HG03520 (cell line): Measurements from ENCODE around the gene MYBL2.
"Not testable (repeated sequence)": the region's sequence is repeated elsewhere in the genome, so short reads cannot be mapped to it uniquely, and the experiment has no call there.

ENCODE experiments used
- ATAC-seq: cut with Tn5 transposase; IDR thresholded peaks from one replicate; pipeline ENCODE4 v1.9.1; 2021; ENCODE audit warnings: mild to moderate bottlenecking, moderate library complexity; ENCODE audit not compliant: unreplicated experiment

The MYBL2 gene

DNA sequence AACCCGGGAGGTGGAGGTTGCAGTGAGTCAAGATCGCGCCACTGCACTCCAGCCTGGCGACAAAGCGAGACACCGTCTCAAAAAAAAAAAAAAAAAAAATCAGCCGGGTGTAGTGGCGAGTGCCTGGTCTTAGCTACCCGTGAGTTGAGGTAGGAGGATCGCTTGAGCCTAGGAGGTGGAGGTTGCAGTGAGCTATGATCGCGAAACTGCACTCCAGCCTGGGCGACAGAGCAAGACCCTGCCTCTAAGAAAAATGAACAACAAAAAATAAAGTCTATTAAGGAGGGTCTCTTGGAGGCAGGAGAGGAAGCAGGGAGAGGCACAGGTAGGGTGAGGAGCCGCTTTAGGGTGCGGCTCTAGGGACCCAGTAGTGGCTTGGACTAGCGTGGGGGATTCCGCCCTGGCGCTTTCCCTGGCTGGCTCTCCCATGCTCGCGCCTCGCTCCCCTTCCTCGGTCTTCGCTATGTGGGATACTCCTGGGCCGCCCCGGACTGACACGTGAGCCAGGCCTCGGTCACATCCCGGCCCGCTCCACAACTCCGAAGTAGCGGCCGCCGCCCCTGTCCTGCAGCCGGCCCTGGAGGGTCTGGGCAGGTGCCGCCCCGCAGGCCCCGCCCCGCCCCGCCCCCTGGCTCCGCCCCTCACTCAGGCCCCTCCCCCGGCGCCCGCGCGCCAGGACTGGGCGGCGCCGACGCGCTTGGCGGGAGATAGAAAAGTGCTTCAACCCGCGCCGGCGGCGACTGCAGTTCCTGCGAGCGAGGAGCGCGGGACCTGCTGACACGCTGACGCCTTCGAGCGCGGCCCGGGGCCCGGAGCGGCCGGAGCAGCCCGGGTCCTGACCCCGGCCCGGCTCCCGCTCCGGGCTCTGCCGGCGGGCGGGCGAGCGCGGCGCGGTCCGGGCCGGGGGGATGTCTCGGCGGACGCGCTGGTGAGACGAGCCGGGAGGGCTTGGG, at the start of gene MYBL2:
Gene MYBL2, plus strand, starts transcription at position 739 of the 953 bp plus-strand sequence. Its CDS starts 170 bp downstream, at position 909.
- peak; percentile 69 for ATAC-seq

DNA sequence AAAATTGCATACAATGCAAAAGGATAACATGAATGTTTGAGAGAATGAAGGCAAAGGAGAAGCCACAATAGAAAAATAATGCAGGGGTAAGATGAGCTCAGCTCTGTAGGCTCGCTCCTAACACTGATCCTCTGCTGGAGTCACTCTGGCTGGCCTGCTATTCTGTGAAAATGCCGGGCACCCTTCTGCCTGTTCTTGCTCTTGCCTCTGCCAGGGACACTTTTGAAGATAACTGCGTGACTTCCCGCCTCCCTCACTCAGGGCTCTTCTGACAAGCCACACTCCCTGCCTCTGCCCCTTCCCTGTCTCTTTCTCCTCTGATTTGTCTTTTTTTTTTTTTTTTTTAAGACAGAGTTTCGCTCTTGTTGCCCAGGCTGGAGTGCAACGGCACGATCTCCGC, 35.3 kb upstream of the MYBL2 start:
- no peak for ATAC-seq

DNA sequence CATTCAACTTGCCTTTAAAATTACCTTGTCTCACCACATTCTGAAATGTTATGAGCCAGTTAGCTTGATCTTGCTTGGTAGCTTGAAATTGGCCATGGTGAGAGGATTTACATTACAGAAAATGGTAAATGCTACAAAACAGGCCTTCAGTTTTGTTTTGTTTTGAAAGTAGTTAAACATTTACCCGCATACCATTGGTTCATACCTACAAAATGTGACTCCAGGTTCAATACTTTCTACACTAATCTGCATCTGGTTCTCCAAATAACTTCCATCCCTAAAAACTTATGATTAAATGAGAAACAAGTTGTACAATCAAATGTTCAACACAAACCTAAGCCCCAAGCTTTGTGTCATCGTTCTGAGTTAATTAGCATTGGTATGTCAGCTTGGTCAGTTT, 30.5 kb upstream of the MYBL2 start:
- ATAC-seq = no peak

DNA sequence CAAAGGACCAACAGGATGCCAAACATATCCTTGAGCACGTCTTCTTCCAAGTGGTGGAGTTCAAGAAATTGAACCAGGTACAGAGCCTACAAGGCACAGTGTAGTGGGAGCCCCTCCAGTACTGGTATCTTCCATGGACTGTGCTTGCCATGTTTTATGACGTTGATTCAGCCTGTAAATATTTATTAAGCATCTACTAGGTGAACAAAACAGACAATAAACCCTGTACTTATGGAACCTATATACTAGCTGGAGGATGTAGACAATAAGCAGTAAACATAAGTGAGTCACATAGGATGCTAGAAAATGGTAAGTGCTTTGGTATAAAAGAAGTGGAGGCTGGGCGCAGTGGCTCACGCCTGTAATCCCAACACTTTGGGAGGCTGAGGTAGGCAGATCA, 24.4 kb upstream of the MYBL2 start:
- ATAC-seq = no peak

DNA sequence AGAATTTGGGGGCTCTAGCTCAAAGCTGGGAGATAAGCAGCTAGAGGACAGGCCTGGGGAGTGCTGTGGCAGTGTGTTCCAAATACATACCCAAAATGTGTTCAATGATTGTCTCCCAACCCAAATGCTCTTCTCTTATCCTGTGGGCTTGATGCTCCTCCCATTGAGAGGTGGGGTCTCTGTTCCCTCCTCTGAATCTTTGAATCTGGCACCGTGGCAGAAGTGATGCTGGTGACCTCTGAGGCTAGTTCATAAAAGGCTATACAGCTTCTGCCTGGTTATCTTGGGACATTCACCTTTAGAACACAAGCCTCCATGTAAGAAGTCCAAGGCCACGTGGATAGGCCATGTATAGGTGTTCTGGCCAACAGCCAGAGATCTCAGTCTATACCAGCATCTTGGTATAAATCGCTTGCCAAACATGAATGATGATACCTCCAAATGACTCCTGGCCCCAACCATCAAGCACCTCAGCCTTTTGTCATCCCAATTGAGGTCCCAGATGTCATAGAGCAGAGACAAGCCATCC, 15.9 kb upstream of the MYBL2 start:
- ATAC-seq = no peak

DNA sequence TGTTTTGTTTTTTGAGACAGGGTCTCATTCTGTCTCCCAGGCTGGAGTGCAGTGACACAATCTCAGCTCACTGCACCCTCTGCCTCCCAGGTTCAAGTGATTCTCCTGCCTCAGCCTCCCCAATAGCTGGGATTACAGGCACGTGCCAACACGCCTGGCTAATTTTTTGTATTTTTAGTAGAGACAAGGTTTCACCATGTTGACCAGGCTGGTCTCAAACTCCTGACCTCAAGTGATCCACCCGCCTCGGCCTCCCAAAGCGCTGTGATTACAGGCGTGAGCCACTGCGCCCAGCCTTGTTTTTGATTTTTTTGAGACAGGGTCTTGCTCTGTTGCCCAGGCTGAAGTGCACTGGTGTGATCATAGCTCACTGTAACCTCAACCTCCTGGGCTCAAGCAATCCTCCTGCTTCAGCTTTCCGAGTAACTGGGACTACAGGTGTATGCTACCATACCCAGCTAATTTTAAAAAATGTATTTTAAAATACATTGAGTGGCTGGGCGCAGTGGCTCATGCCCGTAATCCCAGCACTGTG, 15.2 kb upstream of the MYBL2 start:
- ATAC-seq = not testable (repeated sequence)

DNA sequence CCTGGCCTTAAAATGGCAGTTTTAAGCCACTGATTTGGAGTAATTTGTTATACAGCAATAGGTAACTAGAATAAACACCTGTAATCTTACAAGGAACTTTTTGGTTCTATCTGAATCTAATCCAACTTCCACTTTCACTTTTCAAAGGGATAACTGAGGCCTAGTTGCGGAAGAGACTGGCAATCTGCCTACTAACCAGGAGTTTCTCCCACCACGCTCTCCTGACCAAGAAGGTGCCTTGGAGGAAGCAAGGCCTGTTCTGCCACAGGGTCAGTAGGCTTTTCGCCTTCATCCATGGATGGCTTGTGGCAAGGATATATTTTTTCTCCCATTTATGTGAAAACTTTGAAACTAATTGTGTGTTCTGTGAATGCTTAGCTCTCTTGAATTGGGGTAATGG, 12.9 kb upstream of the MYBL2 start:
- no peak for ATAC-seq

DNA sequence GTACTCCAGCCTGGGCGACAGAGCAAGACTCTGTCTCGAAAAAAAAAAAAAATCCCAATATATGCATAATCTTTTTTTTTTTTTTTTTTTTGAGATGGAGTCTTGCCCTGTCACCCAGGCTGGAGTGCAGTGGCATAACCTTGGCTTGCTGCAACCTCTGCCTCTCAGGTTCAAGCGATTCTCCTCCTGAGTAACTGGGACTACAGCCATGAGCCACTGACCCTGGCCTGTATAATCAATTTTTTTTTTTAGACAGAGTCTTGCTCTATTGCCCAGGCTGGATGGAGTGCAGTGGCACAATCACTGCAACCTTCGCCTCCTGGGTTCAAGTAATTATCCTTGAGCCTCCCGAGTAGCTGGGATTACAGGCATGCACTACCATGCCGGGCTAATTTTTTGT, 11.7 kb upstream of the MYBL2 start:
- not testable (repeated sequence) for ATAC-seq

DNA sequence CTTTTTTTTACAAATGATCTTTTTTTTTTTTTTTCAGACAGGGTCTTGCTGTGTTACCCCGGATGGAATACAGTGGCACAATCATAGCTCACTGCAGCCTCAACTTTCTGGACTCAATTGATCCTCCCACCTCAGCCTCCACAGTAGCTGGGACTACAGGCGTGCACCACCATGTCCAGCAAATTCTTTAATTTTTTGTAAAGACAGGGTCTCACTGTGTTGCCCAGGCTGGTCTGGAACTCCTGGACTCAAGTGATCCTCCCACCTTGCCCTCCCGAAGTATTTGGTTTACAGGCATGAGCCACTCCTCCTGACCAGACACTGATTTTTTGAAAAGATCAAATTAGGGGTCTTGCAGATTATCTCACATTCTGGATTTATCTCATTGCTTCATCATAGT, 11.0 kb upstream of the MYBL2 start:
- ATAC-seq = no peak

DNA sequence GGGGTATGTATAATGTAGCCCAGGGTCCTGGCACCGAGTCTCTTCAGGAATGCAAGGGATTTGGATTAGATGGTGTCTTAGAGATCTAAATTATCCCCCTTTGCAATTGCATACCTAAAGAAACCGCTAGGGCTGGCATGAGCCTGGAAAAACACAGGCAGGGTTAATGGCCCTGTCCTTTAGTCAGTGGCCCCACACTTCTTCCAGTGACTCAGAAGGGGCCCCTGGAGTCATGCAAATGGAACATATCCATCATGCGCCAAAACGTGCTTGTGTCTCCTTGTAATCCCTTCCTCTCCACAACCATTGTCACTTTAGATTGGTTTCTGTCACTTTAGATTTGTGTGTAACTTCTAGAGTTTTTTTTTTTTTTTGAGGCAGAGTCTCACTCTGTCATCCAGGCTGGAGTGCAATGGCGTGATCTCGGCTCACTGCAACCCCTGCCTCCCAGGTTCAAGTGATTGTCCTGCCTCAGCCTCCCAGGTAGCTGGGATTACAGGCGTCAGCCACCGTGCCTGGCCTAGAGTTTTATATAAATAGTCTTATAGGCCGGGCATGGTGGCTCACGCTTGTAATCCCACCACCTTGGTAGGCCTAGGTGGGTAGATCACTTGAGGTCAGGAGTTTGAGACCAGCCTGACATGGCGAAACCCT, 8.7 kb upstream of the MYBL2 start:
- ATAC-seq = no peak

DNA sequence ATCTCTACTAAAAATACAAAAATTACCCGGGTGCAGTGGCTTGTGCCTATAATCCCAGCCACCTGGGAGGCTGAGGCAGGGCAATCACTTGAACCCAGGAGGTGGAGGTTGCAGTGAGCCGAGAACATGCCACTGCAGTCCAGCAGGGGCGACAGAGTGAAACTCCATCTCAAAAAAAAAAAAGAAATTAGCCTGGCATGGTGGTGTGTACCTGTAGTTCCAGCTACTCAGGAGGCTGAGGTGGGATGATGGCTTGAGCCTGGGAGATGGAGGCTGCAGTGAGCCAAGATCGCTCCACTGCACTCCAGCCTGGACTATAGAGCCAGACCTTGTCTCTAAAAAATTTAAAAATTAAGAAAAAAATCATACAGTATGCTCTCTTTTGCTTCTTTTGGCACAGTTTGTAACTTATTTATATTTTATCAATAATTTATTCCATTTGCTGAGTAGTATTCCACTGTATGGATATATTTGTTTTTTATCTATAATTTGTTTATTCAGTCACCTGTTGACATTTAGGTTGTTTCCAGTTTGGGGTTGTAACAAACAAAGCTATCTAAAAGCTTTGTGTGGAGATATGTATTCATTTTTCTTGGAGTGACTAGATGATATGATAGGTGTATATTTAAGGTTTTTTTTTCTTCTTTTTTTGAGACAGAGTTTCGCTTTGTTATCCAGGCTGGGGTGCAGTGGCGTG, 8.0 kb upstream of the MYBL2 start:
- no peak for ATAC-seq

DNA sequence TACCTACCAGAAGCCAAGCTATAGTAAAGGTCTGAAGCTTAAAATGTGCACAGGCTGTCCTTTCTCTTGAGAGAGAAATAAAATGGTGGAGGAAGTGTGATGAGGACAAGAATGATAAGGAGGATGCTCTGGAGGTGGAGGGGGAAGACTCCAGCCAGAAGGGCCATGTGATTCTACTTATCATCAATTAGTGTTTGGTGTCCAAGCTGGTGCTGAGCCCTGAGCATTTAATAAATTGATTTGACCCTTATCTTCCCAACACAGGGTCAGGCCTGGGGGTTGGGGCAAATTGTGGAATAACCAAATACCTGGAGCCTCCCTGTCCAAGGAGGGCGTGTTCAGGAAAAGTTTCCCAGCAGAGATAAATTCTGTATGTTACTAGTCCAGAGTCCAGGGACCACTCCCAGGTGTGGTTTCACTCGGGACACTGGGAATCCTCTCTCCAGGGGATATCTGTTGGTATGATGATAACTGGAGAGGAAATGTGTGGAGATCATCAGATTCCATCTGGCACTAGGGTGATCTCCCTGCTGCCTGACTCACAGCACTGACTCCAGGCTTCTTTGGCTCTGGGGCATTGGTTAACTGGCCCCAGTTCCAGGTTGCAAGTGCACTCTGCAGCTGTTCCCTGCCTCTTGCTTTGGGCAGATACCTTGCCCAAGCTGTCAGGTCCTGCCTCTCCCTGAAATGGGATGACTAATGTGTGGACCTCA, 3.8 kb upstream of the MYBL2 start:
- no peak for ATAC-seq

DNA sequence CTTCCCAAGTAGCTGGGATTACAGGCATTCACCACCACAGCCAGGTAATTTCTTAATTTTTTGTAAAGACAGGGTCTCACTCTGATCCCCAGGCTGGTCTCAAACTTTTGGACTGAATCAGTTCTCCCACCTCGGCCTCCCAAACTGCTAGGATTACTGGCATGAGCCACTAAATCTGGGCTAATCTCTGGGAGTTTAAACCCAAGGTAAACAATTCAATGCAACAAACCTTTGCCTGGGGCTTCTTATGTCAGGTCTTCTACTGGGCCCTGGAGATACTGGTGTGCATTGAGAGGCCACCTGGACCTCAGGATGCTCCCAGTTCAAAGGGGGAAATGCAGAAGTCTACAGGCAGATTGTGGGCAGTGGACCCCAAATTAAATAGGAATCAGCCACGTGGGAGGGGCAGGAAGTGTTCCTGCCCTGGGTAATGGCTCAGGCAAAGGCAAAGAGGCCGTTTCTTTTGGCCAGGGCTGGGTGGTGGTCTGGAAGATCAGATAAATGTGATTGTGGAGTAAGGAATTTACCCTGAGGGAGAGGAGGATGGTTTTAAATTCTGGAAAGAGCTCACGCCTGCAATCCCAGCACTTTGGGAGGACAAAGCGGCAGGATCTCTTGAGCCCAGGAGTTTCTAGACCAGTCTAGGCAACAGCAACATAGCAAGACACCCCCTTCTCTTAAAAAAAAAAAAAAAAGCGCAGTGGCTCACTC, 1.3 kb upstream of the MYBL2 start:
- no peak for ATAC-seq

DNA sequence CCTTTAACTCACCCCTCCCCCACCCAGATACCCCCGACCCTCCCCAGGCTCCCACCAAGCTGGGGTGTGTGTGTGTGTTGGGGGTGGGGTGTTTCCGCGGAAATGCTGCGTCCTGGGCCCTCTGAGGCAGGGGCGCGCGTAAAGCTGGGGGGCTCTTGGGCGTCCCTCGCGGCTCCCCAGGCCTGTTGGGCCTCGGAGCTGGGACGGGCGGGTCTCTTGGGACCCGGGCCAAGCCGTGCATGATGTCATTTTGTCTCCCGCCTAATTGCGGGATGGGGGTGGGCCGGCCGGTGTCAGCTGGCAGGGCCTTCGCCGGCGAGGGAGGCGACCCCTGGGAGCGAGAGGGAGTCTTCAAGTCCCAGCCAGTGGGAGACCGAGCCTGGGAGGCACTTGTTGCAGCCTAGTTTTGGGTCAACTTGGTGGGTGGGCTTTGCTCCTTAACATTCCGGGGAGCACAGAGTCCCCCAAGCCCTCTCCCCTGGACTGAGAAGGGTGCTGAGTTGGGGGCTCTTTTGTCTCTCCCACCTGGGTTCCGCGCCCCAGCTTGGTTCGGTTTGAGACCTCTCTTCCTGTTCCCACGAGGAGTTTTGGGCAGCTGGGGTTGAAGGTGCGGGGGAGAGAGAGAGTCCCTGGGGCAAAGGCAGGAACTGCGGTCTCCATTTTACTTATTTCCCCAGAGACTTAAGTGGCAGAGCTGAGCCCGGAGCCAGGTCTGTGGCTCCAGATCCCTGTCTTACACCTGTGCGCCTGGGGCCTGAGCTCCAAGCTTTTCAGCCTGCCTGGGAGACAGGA, 623 bp downstream of the MYBL2 start:
- ATAC-seq = peak; percentile 14

DNA sequence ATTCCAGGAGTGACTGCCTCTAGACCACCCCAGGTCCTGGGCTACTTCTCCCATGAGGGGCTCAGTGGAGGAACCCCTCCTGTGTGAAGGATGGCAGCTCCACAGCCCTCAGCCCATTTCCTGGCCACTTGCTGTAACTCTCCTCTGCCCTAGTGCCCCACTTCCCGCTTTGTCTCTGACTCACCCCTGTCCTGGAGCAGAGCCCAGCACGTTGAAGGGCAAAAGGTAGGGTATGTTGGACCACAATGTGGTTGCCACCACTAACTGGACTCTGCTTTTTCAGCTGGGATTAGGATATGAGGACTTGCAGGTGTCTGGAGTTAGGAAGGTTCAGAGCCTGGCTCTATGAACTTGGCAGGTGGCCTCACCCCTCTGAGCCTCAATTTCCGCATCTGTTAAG, 2.4 kb downstream of the MYBL2 start:
- no peak for ATAC-seq

DNA sequence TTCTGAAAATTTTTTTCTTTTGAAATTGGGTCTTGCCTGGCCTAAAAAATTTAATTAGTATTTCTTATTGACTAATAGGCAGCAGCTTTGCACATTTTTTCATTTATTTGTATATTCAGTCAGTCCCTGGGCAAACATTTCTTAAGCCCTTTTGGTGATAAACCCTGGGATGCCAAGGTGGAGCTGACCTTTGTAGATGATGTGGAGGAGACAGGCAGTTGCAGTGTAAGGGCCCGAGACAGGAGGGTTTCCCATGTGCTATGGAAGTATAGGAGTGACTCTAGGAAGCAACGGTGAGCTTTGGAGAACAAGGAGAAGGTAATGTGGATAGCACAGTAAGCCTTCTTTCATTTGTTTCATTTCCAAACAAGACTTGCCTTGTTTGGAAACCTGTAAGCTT, 3.5 kb downstream of the MYBL2 start:
- ATAC-seq = no peak

DNA sequence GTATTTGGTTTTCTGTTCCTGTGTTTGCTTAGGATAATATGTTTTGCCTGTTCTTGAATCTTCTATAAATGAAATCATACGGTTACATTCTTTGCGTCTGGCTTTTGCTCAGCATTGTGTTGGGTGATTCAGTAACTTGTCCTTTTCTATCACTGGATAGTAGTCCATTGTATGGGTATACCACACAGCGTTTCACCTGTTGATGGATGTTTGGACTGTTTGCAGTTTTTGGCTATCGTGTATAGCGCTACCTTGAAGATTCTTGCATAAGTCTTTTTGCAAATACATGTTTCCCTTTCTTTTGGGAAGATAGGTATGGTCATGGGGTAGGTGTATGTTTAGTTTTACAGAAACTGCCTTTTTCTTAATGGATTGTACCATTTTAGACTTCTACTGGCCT, 9.5 kb downstream of the MYBL2 start:
- no peak for ATAC-seq

DNA sequence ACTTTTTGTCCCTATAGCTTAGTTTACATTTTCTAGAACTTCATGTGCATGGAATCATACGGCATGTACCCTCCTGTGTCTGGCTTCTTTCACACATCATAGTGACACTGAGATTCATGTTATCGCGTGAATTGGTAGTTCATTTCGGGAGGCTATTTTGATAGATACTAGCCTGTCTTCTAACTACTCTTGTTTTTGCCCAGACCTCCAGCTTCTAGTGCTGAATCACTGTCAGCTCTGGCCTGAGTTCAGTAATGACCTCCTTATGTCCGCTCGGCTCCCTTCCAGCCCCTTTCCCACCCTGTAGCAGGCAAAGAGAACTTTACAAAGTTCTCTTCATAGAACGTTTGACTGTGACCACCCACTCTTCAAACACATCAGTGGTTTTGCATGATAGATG, 14.1 kb downstream of the MYBL2 start:
- ATAC-seq = no peak

DNA sequence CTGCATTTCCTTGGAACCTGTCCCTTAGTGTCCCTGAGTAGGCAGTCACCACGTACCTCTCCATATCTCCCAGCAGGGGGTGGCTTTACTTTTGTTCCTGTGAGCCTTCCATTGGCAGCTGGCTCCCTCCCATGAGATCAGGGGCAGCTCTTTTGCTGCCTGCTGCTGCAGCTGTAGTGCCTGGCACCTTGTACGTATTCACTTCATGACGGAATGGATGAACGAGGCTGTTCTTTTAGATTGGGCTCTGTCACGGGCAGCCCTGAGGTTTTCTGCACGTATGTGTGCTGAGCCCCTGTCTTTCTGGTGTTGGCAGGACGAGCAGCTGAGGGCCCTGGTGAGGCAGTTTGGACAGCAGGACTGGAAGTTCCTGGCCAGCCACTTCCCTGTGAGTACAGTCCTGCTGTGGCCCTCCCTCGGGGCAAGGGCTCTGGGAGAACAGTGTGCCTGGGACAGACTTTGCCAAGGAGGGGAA, 14.6 kb downstream of the MYBL2 start:
- peak; percentile 19 for ATAC-seq
